Astrocyte (in vitro differentiated cells and primary cell): Measurements from ENCODE around the gene NIPBL. TPM values are rescaled to one million over a fixed set of nuclear protein-coding genes. Genes with fewer than 3 reads are reported as not detected.
"Not testable (repeated sequence)": the region's sequence is repeated elsewhere in the genome, so short reads cannot be mapped to it uniquely, and the experiment has no call there.

Experiments used
- DNase-seq: peaks from one replicate; pipeline ENCODE4 v3.0.0-alpha.2; 2010; ENCODE audit warnings: low read depth
- FAIRE-seq: peaks from 2 replicates; lab custom pipeline; 2011; peaks lifted over from hg19 to GRCh38; lab: Jason Lieb, UNC
- H2AFZ ChIP-seq: 2 replicates; pipeline ENCODE4 v1.6.0; 2012; ENCODE audit warnings: low read depth, low read length, inconsistent platforms
- H3K27ac ChIP-seq: 2 replicates; pipeline ENCODE4 v1.5.1; 2011; ENCODE audit warnings: low read depth, low read length, inconsistent platforms
- H3K27me3 ChIP-seq: 2 replicates; pipeline ENCODE4 v1.6.0; 2011; ENCODE audit warnings: low read length, inconsistent platforms; ENCODE audit not compliant: insufficient read depth
- H3K36me3 ChIP-seq: 2 replicates; pipeline ENCODE4 v1.5.1; 2011; ENCODE audit warnings: low read length, inconsistent platforms; ENCODE audit not compliant: insufficient read depth
- H3K4me1 ChIP-seq: 2 replicates; pipeline ENCODE4 v1.5.1; 2011; ENCODE audit warnings: low read length, inconsistent platforms; ENCODE audit not compliant: insufficient read depth
- H3K4me2 ChIP-seq: 2 replicates; pipeline ENCODE4 v1.6.0; 2012; ENCODE audit warnings: low read length, inconsistent platforms
- H3K4me3 ChIP-seq: 2 replicates; pipeline ENCODE4 v1.5.1; 2011; ENCODE audit warnings: low read depth, mild to moderate bottlenecking, low read length, inconsistent platforms; ENCODE audit not compliant: insufficient read depth
- H3K79me2 ChIP-seq: 2 replicates; pipeline ENCODE4 v1.6.0; 2012; ENCODE audit warnings: mild to moderate bottlenecking, low read length, inconsistent platforms; ENCODE audit not compliant: insufficient read depth
- H3K9ac ChIP-seq: 2 replicates; pipeline ENCODE4 v1.6.0; 2012; ENCODE audit warnings: mild to moderate bottlenecking, low read length, inconsistent platforms
- H3K9me3 ChIP-seq: 2 replicates; pipeline ENCODE4 v1.5.1; 2012; ENCODE audit warnings: low read depth, mild to moderate bottlenecking, low read length, inconsistent platforms; ENCODE audit not compliant: insufficient read depth
- H4K20me1 ChIP-seq: 2 replicates; pipeline ENCODE4 v1.6.0; 2012; ENCODE audit warnings: low read length, inconsistent platforms; ENCODE audit not compliant: insufficient read depth
- H3K27ac Mint-ChIP-seq: one replicate; pipeline ENCODE4 v1.8.0; 2021; ENCODE audit warnings: mild to moderate bottlenecking, mixed read lengths; ENCODE audit not compliant: unreplicated experiment
- H3K27me3 Mint-ChIP-seq: one replicate; pipeline ENCODE4 v1.8.0; 2021; ENCODE audit warnings: low read depth, mixed read lengths; ENCODE audit not compliant: unreplicated experiment
- H3K36me3 Mint-ChIP-seq: one replicate; pipeline ENCODE4 v1.8.0; 2021; ENCODE audit warnings: low read depth, mixed read lengths; ENCODE audit not compliant: unreplicated experiment
- H3K4me1 Mint-ChIP-seq: one replicate; pipeline ENCODE4 v1.8.0; 2021; ENCODE audit warnings: low read depth, mixed read lengths; ENCODE audit not compliant: unreplicated experiment
- H3K4me3 Mint-ChIP-seq: one replicate; pipeline ENCODE4 v1.8.0; 2021; ENCODE audit warnings: mild to moderate bottlenecking, moderate library complexity, mixed read lengths; ENCODE audit not compliant: unreplicated experiment
- H3K9me3 Mint-ChIP-seq: one replicate; pipeline ENCODE4 v1.8.0; 2021; ENCODE audit warnings: mild to moderate bottlenecking, mixed read lengths; ENCODE audit not compliant: unreplicated experiment
- EZH2 ChIP-seq: IDR thresholded peaks from 2 replicates; pipeline ENCODE4 v1.6.1; 2012; ENCODE audit warnings: mild to moderate bottlenecking, low read length, inconsistent platforms; ENCODE audit not compliant: insufficient read depth
- total RNA-seq: library from RNA; stranded (reverse); gene quantifications from 2 replicates; pipeline ENCODE4 v1.2.1, GENCODE V29; 2021
- TF ChIP-seq, protein P1 (sequence below): IDR thresholded peaks from 2 replicates; pipeline ENCODE4 v1.5.1; 2011; ENCODE audit warnings: low read depth, mild to moderate bottlenecking, inconsistent platforms, low read length, moderate library complexity; ENCODE audit not compliant: insufficient read depth

Gene NIPBL
- total RNA-seq, 1 donor from 2014 or later, result 45.3 TPM

DNA sequence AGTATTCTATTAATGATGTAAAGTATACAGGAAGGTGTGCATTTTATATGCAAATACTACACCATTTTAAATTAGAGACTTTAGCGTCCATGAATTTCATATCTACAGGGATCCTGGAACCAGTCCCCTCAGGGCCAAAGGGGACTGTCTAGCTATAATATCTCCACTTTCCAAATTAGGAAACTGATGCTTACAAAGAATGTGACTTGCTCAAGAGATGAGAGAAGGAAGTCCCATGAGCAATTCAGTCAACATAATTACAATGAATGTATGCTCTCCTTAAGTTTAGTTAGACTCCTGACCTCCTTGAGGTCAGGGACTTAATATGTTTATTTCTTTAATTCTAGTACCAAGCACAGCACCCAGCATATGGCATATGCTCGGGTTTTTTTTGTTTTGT, 23.7 kb downstream of the NIPBL start:
- no peak for DNase-seq
- Histone ChIP-seq H3K79me2 (peaks cover 100% of the 10 kb centered on the region), H3K4me3 (no peak overlapping the region), H2AFZ (no peak overlapping the region), H4K20me1 (peaks cover 97% of the 10 kb centered on the region), H3K4me2 (no peak overlapping the region), H3K27ac (no peak overlapping the region), H3K9me3 (no peaks in the 10 kb centered on the region), H3K27me3 (no peaks in the 10 kb centered on the region), H3K4me1 (no peaks in the 10 kb centered on the region), H3K9ac (no peak overlapping the region), H3K36me3 (no peaks in the 10 kb centered on the region)
- Mint-ChIP-seq H3K36me3 (peaks cover 2% of the 10 kb centered on the region), H3K4me3 (no peak overlapping the region), H3K27me3 (no peaks in the 10 kb centered on the region), H3K27ac (no peak overlapping the region), H3K9me3 (peaks cover 8% of the 10 kb centered on the region), H3K4me1 (peaks cover 7% of the 10 kb centered on the region)
- TF ChIP-seq, protein P1, sequence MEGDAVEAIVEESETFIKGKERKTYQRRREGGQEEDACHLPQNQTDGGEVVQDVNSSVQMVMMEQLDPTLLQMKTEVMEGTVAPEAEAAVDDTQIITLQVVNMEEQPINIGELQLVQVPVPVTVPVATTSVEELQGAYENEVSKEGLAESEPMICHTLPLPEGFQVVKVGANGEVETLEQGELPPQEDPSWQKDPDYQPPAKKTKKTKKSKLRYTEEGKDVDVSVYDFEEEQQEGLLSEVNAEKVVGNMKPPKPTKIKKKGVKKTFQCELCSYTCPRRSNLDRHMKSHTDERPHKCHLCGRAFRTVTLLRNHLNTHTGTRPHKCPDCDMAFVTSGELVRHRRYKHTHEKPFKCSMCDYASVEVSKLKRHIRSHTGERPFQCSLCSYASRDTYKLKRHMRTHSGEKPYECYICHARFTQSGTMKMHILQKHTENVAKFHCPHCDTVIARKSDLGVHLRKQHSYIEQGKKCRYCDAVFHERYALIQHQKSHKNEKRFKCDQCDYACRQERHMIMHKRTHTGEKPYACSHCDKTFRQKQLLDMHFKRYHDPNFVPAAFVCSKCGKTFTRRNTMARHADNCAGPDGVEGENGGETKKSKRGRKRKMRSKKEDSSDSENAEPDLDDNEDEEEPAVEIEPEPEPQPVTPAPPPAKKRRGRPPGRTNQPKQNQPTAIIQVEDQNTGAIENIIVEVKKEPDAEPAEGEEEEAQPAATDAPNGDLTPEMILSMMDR, result no peak
- TF ChIP-seq EZH2, result no peak
- FAIRE-seq, result no peak

DNA sequence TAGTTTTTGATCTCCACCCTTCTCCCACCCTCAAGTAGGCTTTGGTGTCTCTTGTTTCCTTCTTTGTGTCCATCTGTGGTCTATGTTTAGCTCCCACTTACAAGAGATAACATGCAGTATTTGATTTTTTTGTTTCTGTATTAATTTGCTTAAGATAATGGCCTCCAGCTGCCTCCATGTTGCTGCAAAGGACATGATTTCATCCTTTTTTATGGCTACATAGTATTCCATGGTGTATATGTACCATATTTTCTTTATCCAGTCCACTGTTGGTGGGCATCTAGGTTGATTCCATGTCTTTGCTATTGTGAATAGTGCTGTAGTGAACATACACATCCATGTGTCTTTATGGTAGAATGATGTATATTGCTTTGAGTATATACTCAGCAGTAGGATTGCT, 24.5 kb downstream of the NIPBL start:
- FAIRE-seq, H3K4me1 Mint-ChIP-seq: not testable (repeated sequence)

DNA sequence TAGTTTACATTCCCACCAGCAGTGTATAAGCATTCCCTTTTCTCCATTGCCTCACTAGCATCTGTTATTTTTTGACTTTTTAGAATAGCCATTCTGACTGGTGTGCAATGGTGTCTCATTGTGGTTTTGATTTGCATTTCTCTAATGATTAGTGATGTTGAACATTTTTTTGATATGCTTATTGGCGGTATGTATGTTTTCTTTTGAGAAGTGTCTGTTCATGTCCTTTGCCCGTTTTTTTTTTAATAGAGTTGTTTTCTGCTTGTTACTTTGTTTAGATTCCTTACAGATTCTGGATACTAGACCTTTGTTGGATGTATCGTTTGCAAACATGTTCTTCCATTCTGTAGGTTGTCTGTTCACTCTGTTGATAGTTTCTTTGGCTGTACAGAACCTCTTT, 25.3 kb downstream of the NIPBL start:
- peaks cover 2% of the 10 kb centered on the region for H3K36me3 Mint-ChIP-seq

More for the DNA sequence above, 24.5 kb downstream of the NIPBL start:
- not testable (repeated sequence) for H3K9ac ChIP-seq, H3K9me3 ChIP-seq, H3K36me3 Mint-ChIP-seq, H3K36me3 ChIP-seq, DNase-seq, H3K27me3 ChIP-seq, H3K9me3 Mint-ChIP-seq, H3K4me2 ChIP-seq, H3K4me3 Mint-ChIP-seq, H3K4me1 ChIP-seq, H2AFZ ChIP-seq, H3K27me3 Mint-ChIP-seq, H3K4me3 ChIP-seq, H3K27ac ChIP-seq, H3K27ac Mint-ChIP-seq
- peaks cover 92% of the 10 kb centered on the region for H4K20me1 ChIP-seq
- peaks cover 99% of the 10 kb centered on the region for H3K79me2 ChIP-seq

More for the DNA sequence above, 25.3 kb downstream of the NIPBL start:
- TF ChIP-seq EZH2, result no peak
- TF ChIP-seq, protein P1, result no peak
- no peak overlapping the region for H2AFZ ChIP-seq
- Mint-ChIP-seq H3K4me3 (no peak overlapping the region), H3K27me3 (no peaks in the 10 kb centered on the region), H3K9me3 (peaks cover 8% of the 10 kb centered on the region), H3K27ac (no peak overlapping the region), H3K4me1 (peaks cover 6% of the 10 kb centered on the region)
- H3K9me3 ChIP-seq, result no peaks in the 10 kb centered on the region
- no peak overlapping the region for H3K27ac ChIP-seq
- H3K79me2 ChIP-seq, result peaks cover 99% of the 10 kb centered on the region
- no peaks in the 10 kb centered on the region for H3K36me3 ChIP-seq
- no peaks in the 10 kb centered on the region for H3K27me3 ChIP-seq
- no peak overlapping the region for H3K4me2 ChIP-seq
- H3K4me1 ChIP-seq, result no peaks in the 10 kb centered on the region
- DNase-seq, result no peak
- no peak overlapping the region for H3K4me3 ChIP-seq
- H3K9ac ChIP-seq, result no peak overlapping the region
- FAIRE-seq, result no peak
- H4K20me1 ChIP-seq, result peaks cover 91% of the 10 kb centered on the region
